Measurements from ENCODE around the gene DGKG.

- TF ChIP-seq POLR2A (IDR thresholded peaks at IDR 0.05; ENCODE audit: low read depth, low read length) (no peak), POLR2AphosphoS5 (IDR thresholded peaks at IDR 0.05; ENCODE audit: low read depth, low read length) (no peak), TAF1 (IDR thresholded peaks at IDR 0.05; ENCODE audit: low read depth, low read length) (no peak), POU2F2 (IDR thresholded peaks at IDR 0.05; ENCODE audit: low read depth, low read length) (no peak), PAX5 (IDR thresholded peaks at IDR 0.05; ENCODE audit: insufficient read depth, low read length, severe bottlenecking) (no peak)
Observed at GRCh38 chr3:186160691-186161243, 201.3 kb downstream of the DGKG start.
